HCT116 (cell line): ENCODE measurements around the gene NDRG3. TPM values are rescaled to one million over a fixed set of nuclear protein-coding genes. Genes with fewer than 3 reads are reported as not detected.

Experiments
- ATAC-seq: fragments of 200-7000 bp; cut with Tn5 transposase; 2 replicates; pipeline ENCODE4 v1.9.1; 2020; ENCODE audit warnings: mild to moderate bottlenecking, moderate library complexity
- BruUV-seq: library from RNA; stranded (reverse); fragments of 400-500 nt; replicated peaks from 2 replicates; lab custom pipeline; 2021; lab: Mats Ljungman, UMichigan
- CTCF ChIA-PET: fragments of 300-600 bp; sonication (Branson Sonifier 250); formaldehyde crosslinking; loops from one replicate; lab custom pipeline; 2021; ENCODE audit warnings: antibody characterized with exemption; lab: Charles Lee
- POLR2A ChIA-PET: fragments of 300-600, 350-600 bp; sonication (Branson Sonifier 250); formaldehyde crosslinking; loops from one replicate; lab custom pipeline; 2021; ENCODE audit warnings: antibody characterized with exemption; lab: Charles Lee
- RAD21 ChIA-PET, 2 experiments: fragments of 300-600 bp; sonication (Branson Sonifier 250); formaldehyde crosslinking; loops; one replicate each; lab custom pipeline; 2023; ENCODE audit warnings: low total read pairs in 2 of 2; ENCODE audit not compliant: uncharacterized antibody in 2 of 2, unreplicated experiment in 2 of 2, low non-redundant PET in 1 of 2; lab: Charles Lee
- DNase-seq: peaks from one replicate; pipeline ENCODE4 v3.0.0-alpha.2; 2010; ENCODE audit warnings: low read depth, low spot score
- H2AFZ ChIP-seq: fragments of 200-600 bp; shearing (Covaris generic), sonication (generic); 2 replicates; pipeline ENCODE4 v1.6.1; 2017; ENCODE audit warnings: low read depth, mixed run types, mixed read lengths, antibody characterized with exemption, low read length; ENCODE audit not compliant: poor library complexity, severe bottlenecking
- H3K27ac ChIP-seq: 2 replicates; pipeline ENCODE4 v1.5.1; 2012; ENCODE audit warnings: low read depth, low read length
- H3K27me3 ChIP-seq: fragments of 200-600 bp; sonication (generic); 2 replicates; pipeline ENCODE4 v1.6.1; 2016; ENCODE audit warnings: mixed run types, low read length, mixed read lengths; ENCODE audit not compliant: insufficient read depth
- H3K36me3 ChIP-seq, 2 experiments: fragments of 200-500 bp in 1 of 2; fragments of 200-600 bp in 1 of 2; sonication (Bioruptor generic) in 1 of 2; sonication (generic) in 1 of 2; 2 replicates each; pipeline versions ENCODE4 v1.5.1 to v1.6.1; 2014 to 2016; ENCODE audit warnings: low read length in 2 of 2, inconsistent platforms in 1 of 2, mixed read lengths in 1 of 2, mixed run types in 1 of 2; ENCODE audit not compliant: insufficient read depth in 2 of 2, control insufficient read depth in 1 of 2
- H3K4me1 ChIP-seq, 2 experiments: fragments of 200-600 bp in 1 of 2; sonication (generic) in 1 of 2; 2 replicates each; pipeline versions ENCODE4 v1.5.1 to v1.6.1; 2012 to 2017; ENCODE audit warnings: low read length in 2 of 2, inconsistent platforms in 1 of 2, mild to moderate bottlenecking in 1 of 2, mixed read lengths in 1 of 2, mixed run types in 1 of 2, moderate library complexity in 1 of 2; ENCODE audit not compliant: insufficient read depth in 2 of 2, control insufficient read depth in 1 of 2
- H3K4me2 ChIP-seq: fragments of 200-600 bp; sonication (generic); 2 replicates; pipeline ENCODE4 v1.6.1; 2017; ENCODE audit warnings: mixed run types, low read length, mixed read lengths
- H3K4me3 ChIP-seq, 2 experiments: fragments of 200-600 bp in 1 of 2; sonication (generic) in 1 of 2; replicated peaks in 1 of 2; 2 replicates each; pipeline ENCODE4 v1.5.1; 2011 to 2016; ENCODE audit warnings: low read length in 2 of 2, control low read depth in 1 of 2, low read depth in 1 of 2, mild to moderate bottlenecking in 1 of 2, mixed read lengths in 1 of 2, mixed run types in 1 of 2
- H3K79me2 ChIP-seq: fragments of 200-600 bp; sonication (generic); 2 replicates; pipeline ENCODE4 v1.6.1; 2017; ENCODE audit warnings: mild to moderate bottlenecking, mixed run types, low read length, moderate library complexity, mixed read lengths; ENCODE audit not compliant: insufficient read depth
- H3K9ac ChIP-seq: fragments of 200-600 bp; sonication (generic); 2 replicates; pipeline ENCODE4 v1.6.1; 2016; ENCODE audit warnings: low read length, mixed read lengths
- H3K9me2 ChIP-seq: fragments of 200-600 bp; sonication (generic), shearing (Covaris generic); 2 replicates; pipeline ENCODE4 v1.6.1; 2017; ENCODE audit warnings: mixed run types, mild to moderate bottlenecking, moderate library complexity; ENCODE audit not compliant: insufficient read depth
- H3K9me3 ChIP-seq, 2 experiments: fragments of 200-500 bp in 1 of 2; fragments of 200-600 bp in 1 of 2; sonication (Bioruptor generic) in 1 of 2; sonication (generic) in 1 of 2; 2 replicates each; pipeline ENCODE4 v1.6.1; 2014 to 2017; ENCODE audit warnings: low read length in 2 of 2, mixed read lengths in 2 of 2, inconsistent platforms in 1 of 2, low read depth in 1 of 2, mild to moderate bottlenecking in 1 of 2, mixed run types in 1 of 2, moderate library complexity in 1 of 2; ENCODE audit not compliant: control insufficient read depth in 1 of 2, insufficient read depth in 1 of 2
- H4K20me1 ChIP-seq: fragments of 200-600 bp; sonication (generic), shearing (Covaris generic); 2 replicates; pipeline ENCODE4 v1.6.1; 2017; ENCODE audit warnings: mixed run types, mild to moderate bottlenecking, moderate library complexity; ENCODE audit not compliant: insufficient read depth
- CBX3 ChIP-seq: IDR thresholded peaks from 2 replicates; pipeline ENCODE4 v1.6.1; 2012; ENCODE audit warnings: low read depth
- CTCF ChIP-seq, 3 experiments: fragments of 200-600 bp in 1 of 3; sonication (generic) in 1 of 3; IDR thresholded peaks in 2 of 3; conservative IDR thresholded peaks in 1 of 3; 2 replicates each; pipeline ENCODE4 v1.5.1; 2012 to 2017; ENCODE audit warnings: low read depth in 2 of 3, low read length in 2 of 3, antibody characterized with exemption in 1 of 3, borderline replicate concordance in 1 of 3, control low read depth in 1 of 3, mild to moderate bottlenecking in 1 of 3, mixed read lengths in 1 of 3, mixed run types in 1 of 3, moderate library complexity in 1 of 3; ENCODE audit not compliant: insufficient read depth in 1 of 3
- ELF1 ChIP-seq: IDR thresholded peaks from 2 replicates; pipeline ENCODE4 v1.6.1; 2012; ENCODE audit warnings: low read depth, borderline replicate concordance
- EZH2 ChIP-seq: fragments of 200-600 bp; sonication (generic); IDR thresholded peaks from 2 replicates; pipeline ENCODE4 v1.6.1; 2017; ENCODE audit warnings: antibody characterized with exemption, mixed run types
- EZH2phosphoT487 ChIP-seq: fragments of 200-600 bp; IDR thresholded peaks from 2 replicates; pipeline ENCODE4 v1.6.1; 2018; ENCODE audit warnings: antibody characterized with exemption, borderline replicate concordance
- FOSL1 ChIP-seq: IDR thresholded peaks from 2 replicates; pipeline ENCODE4 v1.6.1; 2012; ENCODE audit warnings: low read depth
- JUND ChIP-seq: IDR thresholded peaks from 2 replicates; pipeline ENCODE4 v1.6.1; 2012
- POLR2A ChIP-seq: IDR thresholded peaks from 2 replicates; pipeline ENCODE4 v1.7.0; 2011; ENCODE audit warnings: borderline replicate concordance; ENCODE audit not compliant: insufficient read depth, insufficient read length; ENCODE audit errors: extremely low read depth
- POLR2AphosphoS5 ChIP-seq: IDR thresholded peaks from 2 replicates; pipeline ENCODE4 v1.6.1; 2011; ENCODE audit warnings: mild to moderate bottlenecking, low read depth, low read length, moderate library complexity
- ZFX ChIP-seq: fragments of 450-650 bp; IDR thresholded peaks from 2 replicates; pipeline ENCODE4 v1.6.1; 2017
- intact Hi-C: fragments of 100-400 bp; cut with micrococcal nuclease; formaldehyde crosslinking; loops from 2 replicates; pipeline ENCODE4 v1.10.0; 2022
- total RNA-seq: library from RNA; stranded (reverse); gene quantifications from one replicate; pipeline ENCODE4 v1.2.1, GENCODE V29; 2021; ENCODE audit not compliant: unreplicated experiment

NDRG3 gene
- total RNA-seq, 1 experiment from 2014 or later = 29.3 TPM

- ChIA-PET CTCF (no interaction called here), POLR2A (no interaction called here), RAD21 (interaction anchor here in 1 of 2 experiments (0.6 kb wide), 1 partner anchor 262 kb away, joined by 3 read pairs; no protein-coding TSS in a partner anchor)
- DNase-seq (no peak), ATAC-seq (no peak)
- H3K27me3 ChIP-seq = no peaks in the 10 kb centered on the region
- H3K4me3 ChIP-seq = no peak overlapping the region
- H3K27ac ChIP-seq = no peak overlapping the region
- no peaks in the 10 kb centered on the region for H3K9me2 ChIP-seq
- no peak overlapping the region for H3K9ac ChIP-seq
- H4K20me1 ChIP-seq = no peaks in the 10 kb centered on the region
- H3K4me2 ChIP-seq = no peak overlapping the region
- H3K36me3 ChIP-seq = no peaks in the 10 kb centered on the region; a peak in 2 of 4 replicates
- H2AFZ ChIP-seq = no peak overlapping the region
- no TSS peak for BruUV-seq
- H3K9me3 ChIP-seq = no peaks in the 10 kb centered on the region
- intact Hi-C loops = no loop called here
- H3K79me2 ChIP-seq = no peaks in the 10 kb centered on the region
- H3K4me1 ChIP-seq = no peaks in the 10 kb centered on the region
- TF ChIP-seq POLR2A = no peak
- TF ChIP-seq FOSL1 = no peak
- TF ChIP-seq POLR2AphosphoS5 = no peak
- TF ChIP-seq CBX3 = no peak
- no peak for TF ChIP-seq CTCF (IDR thresholded peaks at IDR 0.05 in 2 of 3, conservative IDR thresholded peaks at IDR 0.05 in 1 of 3; ENCODE audit: borderline replicate concordance in 1 of 3, insufficient read depth in 1 of 3, low read depth in 2 of 3, low read length in 2 of 3)
- no peak for TF ChIP-seq ZFX
- TF ChIP-seq EZH2 = no peak
- TF ChIP-seq EZH2phosphoT487 = no peak
- TF ChIP-seq JUND = no peak
These were observed 89.2 kb downstream of the NDRG3 start for GRCh38 chr20:36656733-36657132.

GRCh38 chr20:36655004-36655403 lies 90.9 kb downstream of the NDRG3 start:
- no peak overlapping the region for H3K27ac ChIP-seq
- H3K4me1 ChIP-seq = no peaks in the 10 kb centered on the region
- RAD21 ChIA-PET = no interaction called here
- no peak overlapping the region for H3K4me2 ChIP-seq
- no peak overlapping the region for H3K9ac ChIP-seq
- TF ChIP-seq ELF1 = no peak
- no peaks in the 10 kb centered on the region for H3K9me2 ChIP-seq
- H4K20me1 ChIP-seq = no peaks in the 10 kb centered on the region
- no TSS peak for BruUV-seq
- ATAC-seq = no peak
- no peak overlapping the region for H3K4me3 ChIP-seq
- CTCF ChIA-PET = no interaction called here
- intact Hi-C loops = no loop called here
- H3K9me3 ChIP-seq = no peaks in the 10 kb centered on the region
- no peak for DNase-seq
- no peaks in the 10 kb centered on the region for H3K79me2 ChIP-seq
- POLR2A ChIA-PET = no interaction called here
- H2AFZ ChIP-seq = no peak overlapping the region
- H3K27me3 ChIP-seq = no peaks in the 10 kb centered on the region
- H3K36me3 ChIP-seq = no peaks in the 10 kb centered on the region; a peak in 2 of 4 replicates
